ENCODE data around the gene NEGR1.

Gene NEGR1

GRCh38 chr1:71778940-71779339, 503.4 kb downstream of the NEGR1 start:
- DNase-seq (ENCODE audit: low spot score), result no peak

GRCh38 chr1:71777094-71777493, 505.2 kb downstream of the NEGR1 start:
- DNase-seq (ENCODE audit: low spot score), result no peak

GRCh38 chr1:71774705-71775104, 507.6 kb downstream of the NEGR1 start:
- no peak for DNase-seq (ENCODE audit: low spot score)

GRCh38 chr1:71770121-71770520, 512.2 kb downstream of the NEGR1 start:
- no peak for DNase-seq (ENCODE audit: low spot score)

- DNase-seq (ENCODE audit: low spot score), result no peak
Observed at GRCh38 chr1:71766748-71767147, 515.6 kb downstream of the NEGR1 start.

GRCh38 chr1:71762514-71763255, 519.7 kb downstream of the NEGR1 start:
- DNase-seq (ENCODE audit: low spot score), result no peak

- no peak for DNase-seq (ENCODE audit: low spot score)
Observed at GRCh38 chr1:71755441-71755840, 526.9 kb downstream of the NEGR1 start.

GRCh38 chr1:71753746-71754145, 528.6 kb downstream of the NEGR1 start:
- DNase-seq (ENCODE audit: low spot score), result no peak

- no peak for DNase-seq (ENCODE audit: low spot score)
Observed at GRCh38 chr1:71745326-71745725, 537.0 kb downstream of the NEGR1 start.

GRCh38 chr1:71743862-71744261, 538.5 kb downstream of the NEGR1 start:
- DNase-seq (ENCODE audit: low spot score), result no peak

GRCh38 chr1:71738910-71739309, 543.4 kb downstream of the NEGR1 start:
- DNase-seq (ENCODE audit: low spot score), result no peak

GRCh38 chr1:71738256-71738655, 544.1 kb downstream of the NEGR1 start:
- no peak for DNase-seq (ENCODE audit: low spot score)

GRCh38 chr1:71737768-71738167, 544.6 kb downstream of the NEGR1 start:
- DNase-seq (ENCODE audit: low spot score), result no peak

GRCh38 chr1:71733121-71733520, 549.2 kb downstream of the NEGR1 start:
- DNase-seq (ENCODE audit: low spot score), result no peak

GRCh38 chr1:71721532-71721931, 560.8 kb downstream of the NEGR1 start:
- no peak for DNase-seq (ENCODE audit: low spot score)

- DNase-seq (ENCODE audit: low spot score), result no peak
Observed at GRCh38 chr1:71719330-71719729, 563.0 kb downstream of the NEGR1 start.

GRCh38 chr1:71717186-71717585, 565.2 kb downstream of the NEGR1 start:
- no peak for DNase-seq (ENCODE audit: low spot score)

GRCh38 chr1:71711456-71711855, 570.9 kb downstream of the NEGR1 start:
- DNase-seq (ENCODE audit: low spot score), result no peak

- DNase-seq (ENCODE audit: low spot score), result no peak
Observed at GRCh38 chr1:71706029-71706671, 576.2 kb downstream of the NEGR1 start.

GRCh38 chr1:71698186-71698585, 584.2 kb downstream of the NEGR1 start:
- no peak for DNase-seq (ENCODE audit: low spot score)

GRCh38 chr1:71695821-71696220, 586.5 kb downstream of the NEGR1 start:
- DNase-seq (ENCODE audit: low spot score), result no peak

GRCh38 chr1:71695084-71695483, 587.3 kb downstream of the NEGR1 start:
- DNase-seq (ENCODE audit: low spot score), result no peak

- no peak for DNase-seq (ENCODE audit: low spot score)
Observed at GRCh38 chr1:71693581-71693980, 588.8 kb downstream of the NEGR1 start.

GRCh38 chr1:71689635-71690034, 592.7 kb downstream of the NEGR1 start:
- DNase-seq (ENCODE audit: low spot score), result no peak
